Measurements from ENCODE around the gene CCDC28B. TPM values are rescaled to one million over a fixed set of nuclear protein-coding genes. Genes with fewer than 3 reads are reported as not detected.

CCDC28B gene
- polyA plus RNA-seq, 1 donor, result 44.2 TPM

DNA sequence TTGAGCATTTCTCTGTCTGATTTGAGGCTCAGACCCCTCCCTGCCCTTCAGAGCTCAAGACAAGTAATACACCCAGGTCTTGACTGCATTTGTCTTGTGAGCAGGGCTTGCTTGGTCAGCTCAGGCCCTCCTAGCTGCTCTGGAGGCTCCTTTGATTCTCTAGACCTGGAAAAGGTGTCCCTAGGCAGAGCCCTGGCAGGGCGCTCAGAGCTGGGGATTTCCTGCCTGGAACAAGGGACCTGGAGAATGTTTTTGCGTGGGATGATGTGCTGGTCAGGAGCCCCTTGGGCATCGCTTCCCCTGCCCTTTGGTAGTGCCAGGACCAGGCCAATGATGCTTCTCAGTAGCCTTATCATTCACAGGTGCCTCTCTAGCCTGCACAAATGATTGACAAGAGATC lies 4.9 kb upstream of the CCDC28B start:
- no peak for DNase-seq

DNA sequence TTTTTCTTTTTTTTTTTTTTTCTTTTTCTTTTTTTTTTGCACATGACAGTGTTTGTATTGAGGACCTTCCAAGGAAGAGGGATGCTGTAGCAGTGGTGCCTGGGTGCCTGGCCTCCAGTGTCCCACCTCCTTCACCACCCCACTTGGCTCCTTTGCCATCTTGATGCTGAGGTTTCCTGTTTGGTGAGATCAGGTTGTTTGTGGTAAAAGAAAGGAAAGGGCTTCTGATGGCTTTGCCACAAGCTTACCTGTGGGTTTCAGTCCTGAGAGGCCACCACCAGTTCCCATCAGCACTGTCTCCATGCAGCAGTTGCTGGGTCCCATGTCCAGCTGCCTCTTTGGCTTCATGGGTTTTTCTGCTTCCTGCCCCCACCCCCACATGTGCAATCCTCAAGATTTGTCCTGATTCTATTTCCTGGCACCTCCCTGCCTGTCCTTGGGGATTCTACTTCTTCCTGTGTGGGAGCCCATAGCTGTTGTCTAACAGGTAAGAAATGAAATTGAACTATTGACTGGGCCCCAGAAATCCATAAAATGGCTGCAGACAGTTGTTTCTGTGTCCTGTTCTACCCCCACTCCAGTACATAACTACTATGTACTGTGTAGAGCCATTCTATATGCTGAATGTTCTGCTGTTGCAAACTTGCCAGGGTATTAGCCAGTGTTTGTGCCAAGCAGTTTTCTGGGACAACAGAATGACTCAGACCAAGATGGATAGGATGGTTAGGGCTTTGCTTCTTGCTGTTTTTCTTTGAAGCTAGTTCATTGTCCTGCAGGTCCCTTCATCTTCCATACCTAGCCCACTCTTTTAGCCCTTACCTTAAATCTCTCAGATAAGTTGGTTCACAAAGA lies 4.2 kb upstream of the CCDC28B start:
- DNase-seq, result no peak

DNA sequence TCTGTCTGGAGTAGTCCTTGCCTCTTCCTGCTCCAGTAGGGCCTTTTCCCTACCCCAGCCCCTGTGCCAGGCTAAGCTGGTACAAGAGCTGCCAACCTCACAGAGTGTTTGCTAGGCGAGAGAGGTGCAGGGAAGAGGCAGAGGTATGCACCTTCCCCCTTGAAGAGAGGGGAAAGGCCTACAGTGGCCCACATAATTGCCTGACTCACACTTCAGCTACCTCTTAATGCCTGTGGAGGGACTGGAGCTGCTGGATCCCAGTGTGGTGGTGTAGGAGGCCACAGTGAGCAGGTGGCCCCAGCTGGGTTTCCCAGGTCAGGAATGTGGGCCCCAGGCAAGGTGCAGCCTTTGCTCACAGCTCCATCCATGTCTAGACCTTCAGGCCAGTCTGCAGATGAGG lies 3.3 kb upstream of the CCDC28B start:
- DNase-seq, result no peak

- no peak for DNase-seq
Observed at GRCh38 chr1:32197837-32198236, 2.6 kb upstream of the CCDC28B start.

DNA sequence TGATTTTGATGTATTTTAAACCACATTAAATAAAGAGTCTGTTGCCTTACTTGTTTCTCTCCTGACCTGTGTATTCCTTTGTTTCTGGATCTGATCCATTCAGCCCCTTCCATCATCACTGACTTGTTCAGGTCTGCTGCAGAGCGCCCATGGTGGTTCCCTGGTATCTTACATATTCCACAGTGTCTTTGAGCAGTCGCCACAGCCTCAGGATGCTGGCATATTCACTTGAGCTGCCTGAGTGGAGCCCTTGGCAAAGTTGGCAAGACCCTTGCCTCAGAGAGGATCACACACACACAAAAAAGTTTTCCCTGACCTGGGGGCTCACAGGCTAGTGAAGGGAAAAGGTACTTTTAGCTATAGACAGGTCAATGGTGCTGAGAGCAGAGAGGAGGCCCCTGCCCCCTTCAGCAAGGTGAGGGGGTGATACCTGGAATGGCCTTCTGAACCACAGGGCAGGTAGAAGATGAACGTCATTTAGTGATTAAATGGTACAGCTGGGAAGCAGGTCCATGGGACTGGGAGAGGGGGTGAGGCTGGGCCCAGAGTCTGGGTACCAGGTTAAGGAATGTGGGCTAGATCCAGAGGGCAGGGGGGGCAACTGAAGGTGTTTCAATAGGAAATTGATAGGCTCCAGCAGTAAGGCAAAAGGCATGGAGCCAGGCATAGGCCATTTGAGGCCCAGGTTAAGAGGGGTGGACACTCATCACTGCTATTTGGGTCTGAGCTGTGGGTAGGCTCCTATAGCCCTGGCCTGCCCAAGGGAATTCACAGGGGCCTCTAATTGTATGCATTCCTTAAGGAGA lies 2.0 kb upstream of the CCDC28B start:
- no peak for DNase-seq

- no peak for DNase-seq
Observed at GRCh38 chr1:32199043-32199716, 1.2 kb upstream of the CCDC28B start.

DNA sequence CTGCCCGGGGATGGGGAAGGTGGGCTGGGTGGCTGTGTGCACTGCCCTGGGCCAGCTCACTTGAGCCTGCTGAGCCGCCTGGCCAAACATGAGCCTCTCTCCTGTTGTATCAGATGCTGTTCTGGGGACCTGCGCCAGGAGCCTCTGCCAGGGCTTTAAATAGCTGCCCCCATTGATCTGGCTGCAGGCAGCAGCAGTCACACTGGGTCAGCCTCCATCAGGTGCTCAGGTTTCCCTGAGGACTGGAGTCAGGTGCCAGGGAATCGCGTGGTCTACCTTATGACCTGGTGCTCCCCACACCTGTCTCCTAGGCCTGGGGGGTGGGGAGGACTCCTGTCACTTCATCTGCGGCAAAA lies 700 bp upstream of the CCDC28B start:
- peak; percentile 45 for DNase-seq

DNA sequence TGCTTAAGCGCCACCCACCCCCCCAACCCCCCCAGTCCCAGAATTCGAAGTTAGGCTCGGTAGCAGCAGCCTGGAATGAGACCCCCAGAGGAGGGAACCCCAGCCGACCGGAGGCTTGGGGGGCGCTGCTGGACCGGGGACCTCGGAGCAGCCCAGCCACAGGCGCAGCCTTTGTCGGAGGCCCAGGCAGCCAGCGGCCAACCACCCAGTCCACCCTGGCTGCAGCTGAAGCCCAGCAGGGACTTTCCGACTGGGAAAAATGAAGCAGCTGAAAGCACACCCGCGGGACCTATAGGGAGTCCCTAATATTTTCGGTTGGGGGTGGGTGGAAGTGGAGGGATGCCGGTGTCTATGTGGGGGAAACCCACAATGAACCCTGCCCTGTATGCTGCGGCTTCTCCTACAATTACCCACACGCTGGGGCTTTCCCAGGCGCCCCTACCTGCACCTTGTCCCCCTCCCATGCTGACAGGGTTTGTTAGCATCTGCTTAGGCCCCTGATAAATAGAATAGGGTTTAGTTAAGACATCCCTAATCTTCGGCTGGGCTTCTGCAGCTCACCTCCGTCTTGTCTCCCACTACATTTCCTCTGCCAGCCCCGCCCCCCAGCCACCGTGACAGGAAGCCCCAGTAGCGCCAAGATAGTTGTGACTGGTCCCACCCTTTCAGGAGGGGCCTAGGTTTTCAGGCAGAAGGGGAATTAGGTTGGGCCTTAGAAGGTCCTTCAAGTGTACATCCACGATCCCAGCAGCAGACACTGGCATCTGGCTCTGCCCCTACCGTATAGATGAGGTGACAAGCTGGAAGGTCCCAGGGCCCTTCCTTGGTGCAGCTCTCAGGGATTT lies 838 bp downstream of the CCDC28B start:
- peak; percentile 77 for DNase-seq

GRCh38 chr1:32204943-32205361 lies 4.6 kb downstream of the CCDC28B start:
- DNase-seq, result no peak

DNA sequence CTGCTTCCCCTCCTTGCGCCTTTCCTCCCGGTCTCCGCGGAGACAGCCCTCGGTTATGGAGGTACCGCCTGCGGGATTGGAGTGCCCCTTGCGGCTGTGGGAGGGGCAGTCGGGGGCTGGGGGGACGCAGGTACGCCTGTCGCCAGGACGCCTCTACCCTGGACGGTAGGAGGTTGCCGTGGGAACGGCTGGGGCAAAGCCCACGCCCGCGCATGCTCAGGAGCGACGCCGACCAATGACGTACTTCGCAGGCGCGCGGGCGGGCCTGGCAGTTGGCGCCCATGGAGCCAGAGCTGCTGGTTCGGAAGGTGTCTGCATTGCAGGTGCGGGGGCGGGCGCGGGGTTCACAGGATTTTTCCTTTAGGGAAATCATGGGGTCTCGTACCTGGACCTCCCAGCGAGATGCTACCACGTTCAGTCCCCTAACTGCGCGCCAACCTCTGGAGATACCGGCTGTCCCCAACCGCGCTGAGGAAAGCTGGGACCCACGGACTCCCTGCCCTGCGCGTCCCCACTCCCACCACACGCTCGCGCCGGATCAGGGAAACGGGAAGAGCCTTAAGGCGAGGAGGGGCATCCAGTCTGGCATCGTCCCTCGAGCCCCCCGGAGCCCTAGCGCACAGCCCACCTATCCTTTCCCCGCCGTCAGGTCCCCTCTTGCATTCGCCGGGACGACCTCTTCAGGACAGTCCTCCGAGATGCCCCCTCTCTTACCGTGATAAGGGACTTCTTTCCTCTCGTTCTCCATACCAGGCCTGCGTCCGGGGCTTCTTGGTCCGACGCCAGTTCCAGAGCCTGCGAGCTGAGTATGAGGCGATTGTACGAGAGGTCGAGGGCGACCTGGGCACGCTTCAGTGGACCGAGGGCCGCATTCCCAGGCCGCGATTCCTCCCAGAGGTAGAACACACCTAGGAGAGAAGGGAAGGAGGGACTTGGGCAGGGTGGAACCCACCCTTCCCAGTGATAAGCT lies 5.3 kb downstream of the CCDC28B start, which contains the start of gene IQCC:
Gene IQCC, plus strand, starts transcription at position 271 of the 970 bp plus-strand sequence. Its CDS starts 11 bp downstream, at position 282.
- peak; percentile 88 for DNase-seq

GRCh38 chr1:32208469-32208868 lies 8.1 kb downstream of the CCDC28B start:
- no peak for DNase-seq

DNA sequence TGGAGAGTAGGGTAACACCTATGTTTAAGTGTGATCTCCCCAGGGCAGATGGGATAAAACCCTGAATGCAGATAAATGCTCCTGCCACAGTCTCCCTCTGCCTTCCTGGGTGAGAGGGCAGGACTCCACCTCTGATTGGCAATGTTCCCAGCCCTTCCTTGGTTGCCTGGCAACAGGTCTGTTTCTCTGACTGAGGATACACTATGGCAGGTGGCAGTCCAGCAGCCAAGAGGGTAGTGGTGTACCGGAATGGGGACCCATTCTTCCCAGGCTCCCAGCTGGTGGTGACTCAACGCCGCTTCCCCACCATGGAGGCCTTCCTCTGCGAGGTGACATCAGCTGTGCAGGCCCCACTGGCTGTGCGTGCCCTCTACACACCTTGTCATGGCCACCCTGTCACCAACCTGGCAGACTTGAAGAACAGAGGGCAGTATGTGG lies 8.5 kb downstream of the CCDC28B start, which contains the start of gene DCDC2B:
Gene DCDC2B, plus strand, starts transcription at position 199 of the 438 bp plus-strand sequence. Its CDS starts 5 bp downstream, at position 204.
- no peak for DNase-seq

DNA sequence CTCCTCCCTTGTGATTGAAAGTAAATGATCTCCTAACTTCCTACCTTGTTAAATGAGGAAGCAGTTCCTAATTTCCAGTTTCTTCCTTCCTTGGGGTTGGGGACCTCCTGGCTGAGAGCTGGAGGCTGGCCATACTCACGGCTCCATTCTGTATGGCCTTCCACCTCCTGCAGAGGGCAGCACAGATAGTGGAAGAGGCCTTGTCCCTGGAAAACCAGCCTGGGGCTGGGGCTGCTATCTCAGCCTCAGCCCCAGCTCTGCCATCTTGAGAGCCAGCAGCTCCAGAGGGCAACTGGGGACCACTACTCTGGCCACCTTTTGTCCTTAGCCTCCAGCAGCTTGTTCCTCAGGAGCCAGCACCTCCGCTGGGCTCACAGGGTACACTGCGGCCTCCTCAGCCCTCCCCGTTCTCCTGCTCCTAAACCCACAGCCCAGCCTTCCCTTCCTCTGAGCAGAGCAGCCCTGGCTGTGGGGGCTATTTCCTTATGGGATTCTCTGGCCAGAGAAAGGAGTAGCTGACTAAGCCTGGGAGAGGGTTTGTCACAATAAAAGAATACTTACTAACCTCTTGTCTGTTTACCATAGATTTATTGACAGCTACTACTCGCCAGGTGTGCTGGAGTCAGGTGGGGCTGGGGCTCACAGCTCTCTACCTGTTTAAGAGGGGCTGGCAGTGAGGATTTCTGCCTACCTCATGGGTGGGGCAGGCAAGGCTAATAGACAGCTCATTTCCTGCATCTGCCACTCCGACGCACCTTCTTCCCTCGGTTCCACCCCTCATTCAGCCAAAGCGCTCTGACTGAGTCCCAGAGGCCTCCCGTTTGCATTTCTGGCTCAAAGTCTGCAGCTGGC lies 15.5 kb downstream of the CCDC28B start:
- DNase-seq, result no peak

- DNase-seq, result no peak
Observed at GRCh38 chr1:32216566-32216965, 16.2 kb downstream of the CCDC28B start.

- DNase-seq, result no peak
Observed at GRCh38 chr1:32219022-32219421, 18.6 kb downstream of the CCDC28B start.

DNA sequence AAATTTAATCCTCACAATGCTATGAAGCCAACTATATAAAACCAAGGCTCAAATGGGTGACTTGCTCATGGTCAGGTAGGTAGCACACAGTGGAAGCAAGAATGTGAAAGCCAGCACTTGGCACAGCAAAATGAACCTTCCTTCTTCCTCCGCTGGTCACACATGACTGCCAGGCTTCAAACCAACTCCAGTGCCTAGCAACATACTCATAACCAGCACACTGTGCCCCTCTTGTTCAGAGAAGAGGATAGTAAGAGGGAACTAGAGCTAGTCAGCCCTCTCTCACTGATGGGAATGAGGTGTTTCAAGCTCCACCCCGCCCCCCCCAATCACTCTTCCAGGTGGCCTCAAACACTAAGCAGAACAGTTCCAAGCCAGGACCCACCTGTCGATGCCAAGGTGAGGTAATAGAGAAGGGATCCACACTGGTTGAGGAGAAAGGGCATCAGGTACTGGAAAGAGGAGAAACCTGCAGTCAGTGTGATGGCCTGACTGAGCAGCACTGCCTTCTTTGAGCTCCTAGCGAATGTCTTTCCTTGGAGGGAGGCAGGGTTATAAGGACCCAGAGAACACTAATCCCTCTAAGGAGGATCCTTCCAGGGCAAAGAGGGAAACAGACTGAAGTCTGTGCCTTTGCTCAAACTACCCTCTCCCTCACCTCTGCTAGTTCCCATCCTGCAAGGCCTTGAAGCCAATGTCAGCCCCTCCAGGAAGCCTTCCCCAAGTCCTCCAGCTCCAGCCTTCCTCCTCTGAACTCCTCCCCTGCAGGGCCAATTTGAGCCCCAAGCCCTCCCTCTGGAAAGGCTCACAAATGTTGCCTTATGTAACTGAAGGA lies 20.6 kb downstream of the CCDC28B start:
- DNase-seq, result no peak

DNA sequence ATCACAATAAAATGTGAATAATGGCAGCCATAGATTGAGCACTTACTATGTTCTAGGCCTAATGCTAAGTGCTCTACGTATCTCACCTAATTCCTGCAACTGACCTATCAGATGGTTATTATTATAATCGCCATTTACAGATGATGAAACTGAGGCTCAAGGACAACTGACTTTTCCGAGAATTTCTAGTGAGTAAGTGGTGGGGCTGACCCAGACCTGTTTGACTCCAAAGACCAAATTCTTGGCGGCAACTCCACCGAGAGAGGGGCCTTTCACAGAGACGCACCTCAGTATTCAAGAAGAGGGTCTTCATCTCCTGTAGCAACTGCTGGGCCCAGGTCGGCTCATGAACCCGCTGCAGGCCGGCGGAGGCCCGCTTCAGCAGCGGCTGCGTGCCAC lies 21.2 kb downstream of the CCDC28B start:
- no peak for DNase-seq

DNA sequence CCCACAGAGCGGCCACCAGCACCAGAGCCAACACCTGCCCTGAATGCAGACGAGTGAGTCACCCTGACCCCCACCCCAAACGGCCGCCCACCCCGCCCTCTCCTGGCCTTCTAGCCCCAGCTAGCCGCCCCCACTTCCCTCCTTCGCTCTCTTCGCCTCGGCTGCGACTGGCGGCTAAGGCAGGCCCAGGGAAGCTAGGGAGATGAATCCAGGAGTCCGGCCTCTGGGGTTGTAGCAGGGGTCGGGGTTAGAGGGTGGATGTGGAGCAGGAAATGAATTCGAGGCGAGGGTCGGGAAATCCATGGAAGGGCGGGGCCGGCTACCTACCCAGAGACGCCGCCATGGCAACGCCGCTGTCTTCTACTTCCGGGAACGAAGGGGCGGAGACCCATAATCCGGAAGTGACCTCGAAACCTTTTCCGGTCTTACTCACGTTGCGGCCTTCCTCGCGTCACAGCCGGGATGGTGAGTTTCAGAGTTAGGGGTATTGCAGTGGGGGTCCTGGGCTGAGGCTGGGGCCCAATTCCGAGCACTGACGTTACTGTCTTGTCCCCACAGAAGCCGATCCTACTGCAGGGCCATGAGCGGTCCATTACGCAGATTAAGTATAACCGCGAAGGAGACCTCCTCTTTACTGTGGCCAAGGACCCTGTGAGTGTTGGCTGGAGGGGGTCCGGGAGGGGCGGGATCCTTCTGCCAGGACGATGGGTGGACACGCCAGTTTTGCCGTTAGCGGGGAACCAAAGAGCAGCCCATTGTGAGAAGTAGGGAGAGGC lies 21.8 kb downstream of the CCDC28B start, which contains the start of the genes EIF3I and TMEM234:
Gene EIF3I, plus strand, starts transcription at position 428 of the 776 bp plus-strand sequence. Its CDS starts 35 bp downstream, at position 463.
Gene TMEM234, minus strand, starts transcription at position 374 of the 776 bp plus-strand sequence. Its CDS starts 31 bp downstream, at position 343.
- peak; percentile 92 for DNase-seq
